HL-60 (cell line): ENCODE measurements around the gene OR4C13.
"Not testable (repeated sequence)": the region's sequence is repeated elsewhere in the genome, so short reads cannot be mapped to it uniquely, and the experiment has no call there.

Experiments
- DNase-seq, 2 experiments: peaks; one replicate each; pipeline ENCODE4 v3.0.0-alpha.2; 2010 to 2020; ENCODE audit warnings: low read depth in 1 of 2, low spot score in 1 of 2
- H3K27ac ChIP-seq: fragments of 250-450 bp; sonication (Bioruptor Pico); replicated peaks from 2 replicates; pipeline ENCODE4 v1.5.1; 2020; ENCODE audit warnings: mild to moderate bottlenecking, moderate library complexity
- H3K27me3 ChIP-seq: fragments of 250-450 bp; sonication (Bioruptor Pico); 2 replicates; pipeline ENCODE4 v1.5.1; 2021; ENCODE audit warnings: mild to moderate bottlenecking, moderate library complexity; ENCODE audit not compliant: insufficient read depth, poor library complexity, severe bottlenecking
- H3K4me3 ChIP-seq: replicated peaks from 2 replicates; pipeline ENCODE4 v1.5.1; 2011; ENCODE audit warnings: mild to moderate bottlenecking, control low read depth, low read length; ENCODE audit not compliant: insufficient read depth
- GABPA ChIP-seq: IDR thresholded peaks from 2 replicates; pipeline ENCODE4 v1.6.1; 2012; ENCODE audit warnings: low read depth
- POLR2AphosphoS5 ChIP-seq: IDR thresholded peaks from 2 replicates; pipeline ENCODE4 v1.6.1; 2012; ENCODE audit warnings: low read depth
- SPI1 ChIP-seq: IDR thresholded peaks from 2 replicates; pipeline ENCODE4 v1.6.1; 2012; ENCODE audit warnings: low read depth, mild to moderate bottlenecking, borderline replicate concordance
- long read RNA-seq: library from polyadenylated mRNA; unstranded; transcript quantifications from one replicate; pipeline ENCODE4 v2.0.0, GENCODE V29; 2020
- TF ChIP-seq, protein P1 (sequence below): IDR thresholded peaks from 2 replicates; pipeline ENCODE4 v1.6.1; 2012; ENCODE audit warnings: low read depth; ENCODE audit not compliant: insufficient replicate concordance
- TF ChIP-seq, protein P2 (sequence below): IDR thresholded peaks from one replicate; pipeline ENCODE4 v1.5.1; 2011; ENCODE audit warnings: low read length, control low read depth, inconsistent platforms; ENCODE audit not compliant: insufficient read depth

The OR4C13 gene
- long read RNA-seq, result 0 reads

DNA sequence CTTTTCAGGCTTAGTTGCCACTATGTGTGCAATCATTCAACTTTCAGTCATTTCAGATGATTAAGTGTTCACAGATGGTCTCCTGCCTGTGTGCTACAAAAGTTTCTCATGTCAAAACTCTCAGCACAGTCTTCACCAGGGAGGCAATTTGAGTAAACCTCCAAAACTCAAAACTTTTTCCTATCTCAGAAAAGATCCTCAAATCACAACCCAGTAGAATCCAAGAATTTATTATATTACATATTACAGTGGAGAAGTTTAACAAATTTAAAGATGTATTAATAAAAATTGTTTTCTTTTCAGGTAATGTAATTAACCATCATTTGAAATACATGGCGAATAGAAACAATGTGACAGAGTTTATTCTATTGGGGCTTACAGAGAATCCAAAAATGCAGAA lies at the start of gene OR4C13:
TSS of gene OR4C13 (plus strand) at position 301 of the 400 bp plus-strand sequence. CDS start at position 333, 32 bp downstream.
- DNase-seq, result no peak
- Histone ChIP-seq H3K27ac (no peak within 1 kb of the TSS), H3K4me3 (no peak within 1 kb of the TSS), H3K27me3 (no peaks in the 10 kb centered on the region)
- TF ChIP-seq GABPA (no peak), POLR2AphosphoS5 (no peak), SPI1 (no peak)
- TF ChIP-seq, protein P1, sequence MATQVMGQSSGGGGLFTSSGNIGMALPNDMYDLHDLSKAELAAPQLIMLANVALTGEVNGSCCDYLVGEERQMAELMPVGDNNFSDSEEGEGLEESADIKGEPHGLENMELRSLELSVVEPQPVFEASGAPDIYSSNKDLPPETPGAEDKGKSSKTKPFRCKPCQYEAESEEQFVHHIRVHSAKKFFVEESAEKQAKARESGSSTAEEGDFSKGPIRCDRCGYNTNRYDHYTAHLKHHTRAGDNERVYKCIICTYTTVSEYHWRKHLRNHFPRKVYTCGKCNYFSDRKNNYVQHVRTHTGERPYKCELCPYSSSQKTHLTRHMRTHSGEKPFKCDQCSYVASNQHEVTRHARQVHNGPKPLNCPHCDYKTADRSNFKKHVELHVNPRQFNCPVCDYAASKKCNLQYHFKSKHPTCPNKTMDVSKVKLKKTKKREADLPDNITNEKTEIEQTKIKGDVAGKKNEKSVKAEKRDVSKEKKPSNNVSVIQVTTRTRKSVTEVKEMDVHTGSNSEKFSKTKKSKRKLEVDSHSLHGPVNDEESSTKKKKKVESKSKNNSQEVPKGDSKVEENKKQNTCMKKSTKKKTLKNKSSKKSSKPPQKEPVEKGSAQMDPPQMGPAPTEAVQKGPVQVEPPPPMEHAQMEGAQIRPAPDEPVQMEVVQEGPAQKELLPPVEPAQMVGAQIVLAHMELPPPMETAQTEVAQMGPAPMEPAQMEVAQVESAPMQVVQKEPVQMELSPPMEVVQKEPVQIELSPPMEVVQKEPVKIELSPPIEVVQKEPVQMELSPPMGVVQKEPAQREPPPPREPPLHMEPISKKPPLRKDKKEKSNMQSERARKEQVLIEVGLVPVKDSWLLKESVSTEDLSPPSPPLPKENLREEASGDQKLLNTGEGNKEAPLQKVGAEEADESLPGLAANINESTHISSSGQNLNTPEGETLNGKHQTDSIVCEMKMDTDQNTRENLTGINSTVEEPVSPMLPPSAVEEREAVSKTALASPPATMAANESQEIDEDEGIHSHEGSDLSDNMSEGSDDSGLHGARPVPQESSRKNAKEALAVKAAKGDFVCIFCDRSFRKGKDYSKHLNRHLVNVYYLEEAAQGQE, result no peak
- TF ChIP-seq, protein P2, sequence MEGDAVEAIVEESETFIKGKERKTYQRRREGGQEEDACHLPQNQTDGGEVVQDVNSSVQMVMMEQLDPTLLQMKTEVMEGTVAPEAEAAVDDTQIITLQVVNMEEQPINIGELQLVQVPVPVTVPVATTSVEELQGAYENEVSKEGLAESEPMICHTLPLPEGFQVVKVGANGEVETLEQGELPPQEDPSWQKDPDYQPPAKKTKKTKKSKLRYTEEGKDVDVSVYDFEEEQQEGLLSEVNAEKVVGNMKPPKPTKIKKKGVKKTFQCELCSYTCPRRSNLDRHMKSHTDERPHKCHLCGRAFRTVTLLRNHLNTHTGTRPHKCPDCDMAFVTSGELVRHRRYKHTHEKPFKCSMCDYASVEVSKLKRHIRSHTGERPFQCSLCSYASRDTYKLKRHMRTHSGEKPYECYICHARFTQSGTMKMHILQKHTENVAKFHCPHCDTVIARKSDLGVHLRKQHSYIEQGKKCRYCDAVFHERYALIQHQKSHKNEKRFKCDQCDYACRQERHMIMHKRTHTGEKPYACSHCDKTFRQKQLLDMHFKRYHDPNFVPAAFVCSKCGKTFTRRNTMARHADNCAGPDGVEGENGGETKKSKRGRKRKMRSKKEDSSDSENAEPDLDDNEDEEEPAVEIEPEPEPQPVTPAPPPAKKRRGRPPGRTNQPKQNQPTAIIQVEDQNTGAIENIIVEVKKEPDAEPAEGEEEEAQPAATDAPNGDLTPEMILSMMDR, result no peak

DNA sequence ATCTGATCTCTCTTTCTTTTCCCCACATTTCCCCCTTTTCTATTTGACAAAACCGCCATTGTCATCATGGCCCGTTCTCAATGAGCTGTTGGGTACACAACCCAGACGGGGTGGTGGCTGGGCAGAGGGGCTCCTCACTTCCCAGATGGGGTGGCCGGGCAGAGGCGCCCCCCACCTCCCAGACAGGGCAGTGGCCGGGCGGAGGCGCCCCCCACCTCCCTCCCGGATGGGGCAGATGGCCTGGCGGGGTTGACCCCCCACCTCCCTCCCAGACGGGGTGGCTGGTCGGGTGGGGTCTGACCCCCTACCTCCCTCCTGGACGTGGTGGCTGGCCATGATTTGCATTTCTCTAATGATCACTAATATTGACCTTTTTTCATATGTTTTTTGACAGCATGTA lies 40.7 kb upstream of the OR4C13 start:
- DNase-seq, H3K4me3 ChIP-seq, H3K27me3 ChIP-seq, H3K27ac ChIP-seq: not testable (repeated sequence)

DNA sequence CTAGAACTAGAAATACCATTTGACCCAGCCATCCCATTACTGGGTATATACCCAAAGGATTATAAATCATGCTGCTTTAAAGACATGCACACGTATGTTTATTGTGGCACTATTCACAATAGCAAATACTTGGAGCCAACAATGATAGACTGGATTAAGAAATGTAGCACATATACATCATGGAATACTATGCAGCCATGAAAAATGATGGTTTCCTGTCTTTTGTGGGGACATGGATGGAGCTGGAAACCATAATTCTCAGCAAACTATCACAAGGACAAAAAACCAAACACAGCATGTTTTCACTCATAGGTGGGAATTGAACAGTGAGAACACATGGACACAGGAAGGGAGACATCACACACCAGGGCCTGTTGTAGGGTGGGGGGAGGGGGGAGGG lies 3.5 kb upstream of the OR4C13 start:
- not testable (repeated sequence) for H3K27ac ChIP-seq, H3K27me3 ChIP-seq, DNase-seq, H3K4me3 ChIP-seq

DNA sequence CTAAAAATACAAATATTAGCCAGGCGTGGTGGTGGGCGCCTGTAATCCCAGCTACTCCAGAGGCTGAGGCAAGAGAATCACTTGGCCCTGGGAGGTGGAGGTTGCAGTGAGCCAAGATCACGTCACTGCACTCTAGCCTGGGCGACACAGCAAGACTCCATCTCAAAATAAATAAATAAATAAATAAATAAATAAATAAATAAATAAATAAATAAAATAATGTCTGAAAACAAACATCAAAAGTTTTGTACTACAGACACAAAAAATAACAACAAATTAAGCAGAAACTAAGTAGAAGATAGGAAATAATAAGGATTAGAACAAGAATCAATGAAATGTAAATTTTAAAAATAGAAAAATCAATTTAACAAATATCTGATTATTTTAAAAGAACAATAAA lies 21.2 kb downstream of the OR4C13 start:
- H3K27me3 ChIP-seq, H3K27ac ChIP-seq, DNase-seq, H3K4me3 ChIP-seq: not testable (repeated sequence)

DNA sequence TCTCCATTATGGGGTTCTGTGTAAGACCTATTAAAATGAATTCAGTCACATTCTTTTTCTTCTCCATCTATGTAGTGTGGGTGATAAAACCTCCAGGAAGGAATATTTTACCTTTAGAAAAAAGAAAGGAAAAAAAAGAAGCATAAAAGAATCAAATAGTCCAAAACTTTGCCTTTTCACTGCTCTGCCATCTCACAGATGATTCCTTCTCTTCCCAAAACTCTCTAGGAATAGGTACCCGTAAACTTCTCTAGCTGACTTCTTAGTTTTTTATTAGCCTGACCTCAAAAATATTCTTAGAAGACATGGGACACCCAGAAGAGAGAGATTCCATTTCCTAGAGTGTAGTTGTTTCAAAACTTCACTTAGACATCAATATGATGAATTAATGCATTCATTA lies 30.2 kb downstream of the OR4C13 start, which contains the start of gene OR4C12:
TSS of gene OR4C12 (minus strand) at position 101 of the 400 bp plus-strand sequence. CDS start at position 67, 34 bp downstream.
- DNase-seq, H3K4me3 ChIP-seq, H3K27ac ChIP-seq, H3K27me3 ChIP-seq: not testable (repeated sequence)

DNA sequence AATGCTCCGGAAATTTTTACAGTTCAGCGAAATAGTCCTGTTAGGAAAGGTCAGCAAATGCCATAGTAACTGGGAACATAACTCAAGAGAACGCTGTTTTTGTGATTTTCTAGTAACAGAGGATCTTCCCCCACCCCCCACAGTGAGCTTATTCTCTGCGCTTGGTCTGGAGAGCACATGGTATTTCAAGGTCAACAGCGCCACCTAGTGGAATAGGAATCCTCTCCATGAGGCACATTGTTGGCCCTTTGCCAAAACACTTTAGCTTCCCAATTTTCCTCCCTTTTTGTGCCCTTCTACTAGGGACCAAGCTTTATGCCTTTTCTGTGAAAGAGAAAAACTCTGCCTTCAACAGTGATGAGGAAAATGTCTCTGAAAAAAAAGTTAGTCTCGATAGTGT lies 43.4 kb downstream of the OR4C13 start:
- no peak overlapping the region for H3K4me3 ChIP-seq
- H3K27ac ChIP-seq, result no peak overlapping the region
- no peak for TF ChIP-seq SPI1
- TF ChIP-seq, protein P1, result no peak
- no peak for TF ChIP-seq POLR2AphosphoS5
- TF ChIP-seq GABPA, result no peak
- TF ChIP-seq, protein P2, result no peak
- no peaks in the 10 kb centered on the region for H3K27me3 ChIP-seq
- DNase-seq, result peak; percentile 28 to 63
